ENCODE results near the gene APOA5. TPM values are rescaled to one million over a fixed set of nuclear protein-coding genes. Genes with fewer than 3 reads are reported as not detected.
"Not testable (repeated sequence)": the region's sequence is repeated elsewhere in the genome, so short reads cannot be mapped to it uniquely, and the experiment has no call there.

APOA5 gene
- total and polyA plus RNA-seq, 2 experiments from 2014 or later = 0.18 to 0.35 TPM

- DNase-seq (ENCODE audit: low spot score) = peak; percentile 41
- Histone ChIP-seq H3K79me2 (replicated peaks; ENCODE audit: insufficient read depth) (no peaks in the 10 kb centered on the region), H3K36me3 (ENCODE audit: insufficient read depth) (no peaks in the 10 kb centered on the region), H3K4me3 (peak overlapping the region; percentile 65), H3K27ac (ENCODE audit: low read depth) (no peak overlapping the region), H2AFZ (peak overlapping the region; percentile 100), H3F3A (replicated peaks; ENCODE audit: low read depth) (0 out of 2 replicates have a peak, but pooled peaks cover 3% of the 10 kb centered on the region), H3K4me1 (ENCODE audit: insufficient read depth) (peaks cover 6% of the 10 kb centered on the region; the same call in 1 of the 2 replicates), H3K4me2 (peak overlapping the region; percentile 92), H4K20me1 (replicated peaks; ENCODE audit: insufficient read depth) (no peaks in the 10 kb centered on the region), H3K9me2 (ENCODE audit: insufficient read depth) (no peaks in the 10 kb centered on the region), H3K27me3 (ENCODE audit: insufficient read depth) (no peaks in the 10 kb centered on the region)
- Mint-ChIP-seq H3K4me3 (peak overlapping the region; percentile 69), H3K27me3 (ENCODE audit: insufficient read depth, low read depth, poor library complexity) (peaks cover 19% of the 10 kb centered on the region), H3K36me3 (ENCODE audit: low read depth) (no peaks in the 10 kb centered on the region), H3K9me3 (no peaks in the 10 kb centered on the region), H3K4me1 (peaks cover 33% of the 10 kb centered on the region), H3K27ac (no peak overlapping the region)
- peak; percentile 55 for ATAC-seq
- TF ChIP-seq, protein P1, sequence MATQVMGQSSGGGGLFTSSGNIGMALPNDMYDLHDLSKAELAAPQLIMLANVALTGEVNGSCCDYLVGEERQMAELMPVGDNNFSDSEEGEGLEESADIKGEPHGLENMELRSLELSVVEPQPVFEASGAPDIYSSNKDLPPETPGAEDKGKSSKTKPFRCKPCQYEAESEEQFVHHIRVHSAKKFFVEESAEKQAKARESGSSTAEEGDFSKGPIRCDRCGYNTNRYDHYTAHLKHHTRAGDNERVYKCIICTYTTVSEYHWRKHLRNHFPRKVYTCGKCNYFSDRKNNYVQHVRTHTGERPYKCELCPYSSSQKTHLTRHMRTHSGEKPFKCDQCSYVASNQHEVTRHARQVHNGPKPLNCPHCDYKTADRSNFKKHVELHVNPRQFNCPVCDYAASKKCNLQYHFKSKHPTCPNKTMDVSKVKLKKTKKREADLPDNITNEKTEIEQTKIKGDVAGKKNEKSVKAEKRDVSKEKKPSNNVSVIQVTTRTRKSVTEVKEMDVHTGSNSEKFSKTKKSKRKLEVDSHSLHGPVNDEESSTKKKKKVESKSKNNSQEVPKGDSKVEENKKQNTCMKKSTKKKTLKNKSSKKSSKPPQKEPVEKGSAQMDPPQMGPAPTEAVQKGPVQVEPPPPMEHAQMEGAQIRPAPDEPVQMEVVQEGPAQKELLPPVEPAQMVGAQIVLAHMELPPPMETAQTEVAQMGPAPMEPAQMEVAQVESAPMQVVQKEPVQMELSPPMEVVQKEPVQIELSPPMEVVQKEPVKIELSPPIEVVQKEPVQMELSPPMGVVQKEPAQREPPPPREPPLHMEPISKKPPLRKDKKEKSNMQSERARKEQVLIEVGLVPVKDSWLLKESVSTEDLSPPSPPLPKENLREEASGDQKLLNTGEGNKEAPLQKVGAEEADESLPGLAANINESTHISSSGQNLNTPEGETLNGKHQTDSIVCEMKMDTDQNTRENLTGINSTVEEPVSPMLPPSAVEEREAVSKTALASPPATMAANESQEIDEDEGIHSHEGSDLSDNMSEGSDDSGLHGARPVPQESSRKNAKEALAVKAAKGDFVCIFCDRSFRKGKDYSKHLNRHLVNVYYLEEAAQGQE (IDR thresholded peaks at IDR 0.05; ENCODE audit: unreplicated experiment) = no peak
These were observed 43.5 kb upstream of the APOA5 start for GRCh38 chr11:116835042-116835772.

GRCh38 chr11:116834535-116835041 is 42.9 kb upstream of the APOA5 start:
- H3F3A ChIP-seq (replicated peaks; ENCODE audit: low read depth); ATAC-seq; H4K20me1 ChIP-seq (replicated peaks; ENCODE audit: insufficient read depth); H3K27ac ChIP-seq (ENCODE audit: low read depth); DNase-seq (ENCODE audit: low spot score); H3K79me2 ChIP-seq (replicated peaks; ENCODE audit: insufficient read depth); H3K9me2 ChIP-seq (ENCODE audit: insufficient read depth); H3K9me3 Mint-ChIP-seq; H3K36me3 ChIP-seq (ENCODE audit: insufficient read depth); H3K27me3 ChIP-seq (ENCODE audit: insufficient read depth); H3K36me3 Mint-ChIP-seq (ENCODE audit: low read depth); H3K4me1 ChIP-seq (ENCODE audit: insufficient read depth); H3K27ac Mint-ChIP-seq: not testable (repeated sequence)
- peak overlapping the region; percentile 92; the same call in 1 of the 2 replicates for H3K4me2 ChIP-seq
- H2AFZ ChIP-seq = 0 out of 2 replicates have a peak overlapping the region, but pooled peaks have one; percentile 100
- H3K27me3 Mint-ChIP-seq (ENCODE audit: insufficient read depth, low read depth, poor library complexity) = peaks cover 19% of the 10 kb centered on the region
- peak overlapping the region; percentile 69 for H3K4me3 Mint-ChIP-seq
- H3K4me3 ChIP-seq = peak overlapping the region; percentile 65; the same call in 1 of the 2 replicates
- H3K4me1 Mint-ChIP-seq = peaks cover 27% of the 10 kb centered on the region

DNA sequence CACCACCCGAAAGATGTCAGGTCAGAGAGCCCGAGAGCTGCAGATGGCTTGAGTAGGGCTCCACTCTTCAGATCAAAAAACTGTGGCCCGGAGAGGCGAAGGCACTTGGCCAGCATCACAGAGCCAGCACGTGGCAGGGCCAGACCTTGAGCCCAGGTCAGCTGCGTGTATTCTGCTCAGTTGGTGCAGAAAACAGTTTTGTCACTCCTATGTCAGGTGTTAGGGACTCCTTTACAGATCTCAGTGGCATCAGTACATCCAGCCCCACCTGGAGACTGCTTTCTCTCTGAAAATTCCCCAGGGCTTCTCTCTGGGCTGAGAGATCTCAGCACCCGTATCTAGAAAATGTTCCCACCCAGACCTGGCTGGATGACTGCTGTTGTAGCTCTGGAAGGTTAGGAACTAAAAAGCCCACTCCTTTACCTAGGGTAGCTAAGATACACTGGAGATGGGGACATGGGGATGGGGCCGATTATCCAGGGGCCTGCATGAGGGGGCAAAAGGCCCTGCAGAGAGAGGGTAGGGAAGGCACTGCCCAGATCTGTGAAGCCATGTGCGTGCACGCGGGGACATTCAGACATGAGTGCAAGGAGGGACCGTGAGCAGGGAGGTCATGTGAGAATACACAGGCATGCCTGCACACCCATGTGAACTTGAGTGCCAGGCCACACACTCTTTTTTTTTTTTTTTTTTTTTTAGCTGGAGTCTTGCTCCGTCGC is 42.3 kb upstream of the APOA5 start:
- DNase-seq (ENCODE audit: low spot score) (no peak), ATAC-seq (no peak)
- H3K9me2 ChIP-seq (ENCODE audit: insufficient read depth) = no peaks in the 10 kb centered on the region
- no peaks in the 10 kb centered on the region for H3K36me3 ChIP-seq (ENCODE audit: insufficient read depth)
- peaks cover 6% of the 10 kb centered on the region; the same call in 1 of the 2 replicates for H3K4me1 ChIP-seq (ENCODE audit: insufficient read depth)
- H3K4me3 ChIP-seq = no peak overlapping the region
- H2AFZ ChIP-seq = no peak overlapping the region
- no peaks in the 10 kb centered on the region for H3K36me3 Mint-ChIP-seq (ENCODE audit: low read depth)
- 0 out of 2 replicates have a peak, but pooled peaks cover 3% of the 10 kb centered on the region for H3F3A ChIP-seq (replicated peaks; ENCODE audit: low read depth)
- peaks cover 26% of the 10 kb centered on the region for H3K4me1 Mint-ChIP-seq
- no peak for TF ChIP-seq STAT1 (IDR thresholded peaks at IDR 0.05; ENCODE audit: unreplicated experiment)
- no peak for TF ChIP-seq NANOG (IDR thresholded peaks at IDR 0.05; ENCODE audit: borderline replicate concordance)
- TF ChIP-seq EZH2 (IDR thresholded peaks at IDR 0.05; ENCODE audit: low read depth, unreplicated experiment) = no peak
- TF ChIP-seq ZNF331 (CRISPR knock-in tag; IDR thresholded peaks at IDR 0.05; ENCODE audit: low read depth) = no peak
- TF ChIP-seq, protein P2, sequence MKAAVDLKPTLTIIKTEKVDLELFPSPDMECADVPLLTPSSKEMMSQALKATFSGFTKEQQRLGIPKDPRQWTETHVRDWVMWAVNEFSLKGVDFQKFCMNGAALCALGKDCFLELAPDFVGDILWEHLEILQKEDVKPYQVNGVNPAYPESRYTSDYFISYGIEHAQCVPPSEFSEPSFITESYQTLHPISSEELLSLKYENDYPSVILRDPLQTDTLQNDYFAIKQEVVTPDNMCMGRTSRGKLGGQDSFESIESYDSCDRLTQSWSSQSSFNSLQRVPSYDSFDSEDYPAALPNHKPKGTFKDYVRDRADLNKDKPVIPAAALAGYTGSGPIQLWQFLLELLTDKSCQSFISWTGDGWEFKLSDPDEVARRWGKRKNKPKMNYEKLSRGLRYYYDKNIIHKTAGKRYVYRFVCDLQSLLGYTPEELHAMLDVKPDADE (IDR thresholded peaks at IDR 0.05) = no peak
- TF ChIP-seq, protein P1 (IDR thresholded peaks at IDR 0.05; ENCODE audit: unreplicated experiment) = no peak
- no peak for TF ChIP-seq ZNF114 (CRISPR knock-in tag; IDR thresholded peaks at IDR 0.05)
- no peaks in the 10 kb centered on the region for H3K79me2 ChIP-seq (replicated peaks; ENCODE audit: insufficient read depth)
- H3K27ac Mint-ChIP-seq = no peak overlapping the region
- H3K4me2 ChIP-seq = no peak overlapping the region
- H3K9me3 Mint-ChIP-seq = no peaks in the 10 kb centered on the region
- peaks cover 19% of the 10 kb centered on the region for H3K27me3 Mint-ChIP-seq (ENCODE audit: insufficient read depth, low read depth, poor library complexity)
- no peak overlapping the region for H3K4me3 Mint-ChIP-seq
- no peaks in the 10 kb centered on the region for H3K27me3 ChIP-seq (ENCODE audit: insufficient read depth)
- no peak overlapping the region for H3K27ac ChIP-seq (ENCODE audit: low read depth)
- H4K20me1 ChIP-seq (replicated peaks; ENCODE audit: insufficient read depth) = no peaks in the 10 kb centered on the region
